Right atrium auricular region (tissue), 2 donors: ENCODE measurements around the gene WNT9A. TPM values are rescaled to one million over a fixed set of nuclear protein-coding genes. Genes with fewer than 3 reads are reported as not detected.
A peak's percentile ranks its signal among the peaks of the same experiment; 100 is the strongest.

Experiments
- DNase-seq: peaks from one replicate; pipeline ENCODE4 v3.0.0-alpha.2; 2019; ENCODE audit warnings: low spot score
- H3K27ac ChIP-seq, 2 donors: fragments of 200-600 bp; sonication (generic); 1 replicate in 1 of 2; 2 replicates in 1 of 2; pipeline ENCODE4 v1.5.1; 2016 to 2019
- H3K27me3 ChIP-seq, 2 donors: fragments of 200-600 bp; sonication (generic); one replicate each; pipeline versions ENCODE4 v1.5.1 to v1.6.0; 2017 to 2019
- H3K36me3 ChIP-seq: fragments of 200-600 bp; sonication (generic); one replicate; pipeline ENCODE4 v1.5.1; 2016
- H3K4me1 ChIP-seq, 2 donors: fragments of 200-600 bp; sonication (generic); one replicate each; pipeline versions ENCODE4 v1.5.1 to v1.6.0; 2017 to 2019
- H3K4me3 ChIP-seq, 2 donors: fragments of 200-600 bp; sonication (generic); 1 replicate in 1 of 2; 2 replicates in 1 of 2; pipeline ENCODE4 v1.5.1; 2017 to 2019; ENCODE audit warnings: mild to moderate bottlenecking in 1 of 2, moderate library complexity in 1 of 2
- H3K9me3 ChIP-seq, 2 donors: fragments of 200-600 bp; sonication (generic); one replicate each; pipeline ENCODE4 v1.5.1; 2019
- CTCF ChIP-seq, 2 donors: fragments of 200-600 bp; sonication (generic); IDR thresholded peaks; one replicate each; pipeline ENCODE4 v1.5.1; 2019; ENCODE audit warnings: antibody characterized with exemption in 2 of 2
- total RNA-seq, 2 donors: library from RNA; depleted of rRNA; stranded (reverse); fragments of >200 nt; gene quantifications; one replicate each; pipeline ENCODE4 v1.1.0, GENCODE V29; 2016

Gene WNT9A
- total RNA-seq, 2 donors from 2014 or later, result 0.78 to 2.2 TPM

- Histone ChIP-seq H3K4me3 (no peak overlapping the region), H3K9me3 (no peaks in the 10 kb centered on the region), H3K27ac (no peak overlapping the region), H3K27me3 (no peaks in the 10 kb centered on the region), H3K36me3 (no peaks in the 10 kb centered on the region), H3K4me1 (peaks cover 0 to 25% of the 10 kb centered on the region in 2 donors)
- no peak for TF ChIP-seq CTCF (IDR thresholded peaks at IDR 0.05)
- DNase-seq, result peak; percentile 43
These were observed 4.2 kb downstream of the WNT9A start for GRCh38 chr1:227943381-227944089.

GRCh38 chr1:227942716-227943261 lies 4.9 kb downstream of the WNT9A start:
- no peak overlapping the region for H3K4me3 ChIP-seq
- TF ChIP-seq CTCF (IDR thresholded peaks at IDR 0.05), result no peak
- H3K9me3 ChIP-seq, result no peaks in the 10 kb centered on the region
- H3K27me3 ChIP-seq, result no peaks in the 10 kb centered on the region
- H3K27ac ChIP-seq, result no peak overlapping the region
- H3K36me3 ChIP-seq, result no peaks in the 10 kb centered on the region
- H3K4me1 ChIP-seq, result peaks cover 0 to 20% of the 10 kb centered on the region in 2 donors
- DNase-seq, result peak; percentile 48

- Histone ChIP-seq H3K9me3 (no peaks in the 10 kb centered on the region), H3K27ac (no peak overlapping the region), H3K36me3 (no peaks in the 10 kb centered on the region), H3K4me3 (no peak overlapping the region), H3K27me3 (no peaks in the 10 kb centered on the region), H3K4me1 (peaks cover 0 to 17% of the 10 kb centered on the region in 2 donors)
- TF ChIP-seq CTCF (IDR thresholded peaks at IDR 0.05), result no peak
- peak; percentile 43 for DNase-seq
These were observed 5.6 kb downstream of the WNT9A start for GRCh38 chr1:227942021-227942715.

GRCh38 chr1:227941509-227942020 lies 6.2 kb downstream of the WNT9A start:
- Histone ChIP-seq H3K27ac (no peak overlapping the region), H3K4me3 (no peak overlapping the region), H3K36me3 (no peaks in the 10 kb centered on the region), H3K4me1 (peaks cover 0 to 11% of the 10 kb centered on the region in 2 donors), H3K9me3 (no peaks in the 10 kb centered on the region), H3K27me3 (no peaks in the 10 kb centered on the region)
- DNase-seq, result no peak
- no peak for TF ChIP-seq CTCF (IDR thresholded peaks at IDR 0.05)

- Histone ChIP-seq H3K4me1 (peaks cover 0 to 4% of the 10 kb centered on the region in 2 donors), H3K27me3 (no peaks in the 10 kb centered on the region), H3K27ac (no peak overlapping the region), H3K4me3 (no peak overlapping the region), H3K9me3 (no peaks in the 10 kb centered on the region), H3K36me3 (no peaks in the 10 kb centered on the region)
- no peak for DNase-seq
- TF ChIP-seq CTCF (IDR thresholded peaks at IDR 0.05), result no peak
These were observed 6.9 kb downstream of the WNT9A start for GRCh38 chr1:227940791-227941241.
